Astrocyte (in vitro differentiated cells and primary cell): Measurements from ENCODE around the gene RPL10A. TPM values are rescaled to one million over a fixed set of nuclear protein-coding genes. Genes with fewer than 3 reads are reported as not detected.

Experiments used
- DNase-seq: peaks from one replicate; pipeline ENCODE4 v3.0.0-alpha.2; 2010; ENCODE audit warnings: low read depth
- FAIRE-seq: peaks from 2 replicates; lab custom pipeline; 2011; peaks lifted over from hg19 to GRCh38; lab: Jason Lieb, UNC
- H2AFZ ChIP-seq: 2 replicates; pipeline ENCODE4 v1.6.0; 2012; ENCODE audit warnings: low read depth, low read length, inconsistent platforms
- H3K27ac ChIP-seq: 2 replicates; pipeline ENCODE4 v1.5.1; 2011; ENCODE audit warnings: low read depth, low read length, inconsistent platforms
- H3K27me3 ChIP-seq: 2 replicates; pipeline ENCODE4 v1.6.0; 2011; ENCODE audit warnings: low read length, inconsistent platforms; ENCODE audit not compliant: insufficient read depth
- H3K36me3 ChIP-seq: 2 replicates; pipeline ENCODE4 v1.5.1; 2011; ENCODE audit warnings: low read length, inconsistent platforms; ENCODE audit not compliant: insufficient read depth
- H3K4me1 ChIP-seq: 2 replicates; pipeline ENCODE4 v1.5.1; 2011; ENCODE audit warnings: low read length, inconsistent platforms; ENCODE audit not compliant: insufficient read depth
- H3K4me2 ChIP-seq: 2 replicates; pipeline ENCODE4 v1.6.0; 2012; ENCODE audit warnings: low read length, inconsistent platforms
- H3K4me3 ChIP-seq: 2 replicates; pipeline ENCODE4 v1.5.1; 2011; ENCODE audit warnings: low read depth, mild to moderate bottlenecking, low read length, inconsistent platforms; ENCODE audit not compliant: insufficient read depth
- H3K79me2 ChIP-seq: 2 replicates; pipeline ENCODE4 v1.6.0; 2012; ENCODE audit warnings: mild to moderate bottlenecking, low read length, inconsistent platforms; ENCODE audit not compliant: insufficient read depth
- H3K9ac ChIP-seq: 2 replicates; pipeline ENCODE4 v1.6.0; 2012; ENCODE audit warnings: mild to moderate bottlenecking, low read length, inconsistent platforms
- H3K9me3 ChIP-seq: 2 replicates; pipeline ENCODE4 v1.5.1; 2012; ENCODE audit warnings: low read depth, mild to moderate bottlenecking, low read length, inconsistent platforms; ENCODE audit not compliant: insufficient read depth
- H4K20me1 ChIP-seq: 2 replicates; pipeline ENCODE4 v1.6.0; 2012; ENCODE audit warnings: low read length, inconsistent platforms; ENCODE audit not compliant: insufficient read depth
- H3K27ac Mint-ChIP-seq: one replicate; pipeline ENCODE4 v1.8.0; 2021; ENCODE audit warnings: mild to moderate bottlenecking, mixed read lengths; ENCODE audit not compliant: unreplicated experiment
- H3K27me3 Mint-ChIP-seq: one replicate; pipeline ENCODE4 v1.8.0; 2021; ENCODE audit warnings: low read depth, mixed read lengths; ENCODE audit not compliant: unreplicated experiment
- H3K36me3 Mint-ChIP-seq: one replicate; pipeline ENCODE4 v1.8.0; 2021; ENCODE audit warnings: low read depth, mixed read lengths; ENCODE audit not compliant: unreplicated experiment
- H3K4me1 Mint-ChIP-seq: one replicate; pipeline ENCODE4 v1.8.0; 2021; ENCODE audit warnings: low read depth, mixed read lengths; ENCODE audit not compliant: unreplicated experiment
- H3K4me3 Mint-ChIP-seq: one replicate; pipeline ENCODE4 v1.8.0; 2021; ENCODE audit warnings: mild to moderate bottlenecking, moderate library complexity, mixed read lengths; ENCODE audit not compliant: unreplicated experiment
- H3K9me3 Mint-ChIP-seq: one replicate; pipeline ENCODE4 v1.8.0; 2021; ENCODE audit warnings: mild to moderate bottlenecking, mixed read lengths; ENCODE audit not compliant: unreplicated experiment
- CTCF ChIP-seq: IDR thresholded peaks from 2 replicates; pipeline ENCODE4 v1.5.1; 2011; ENCODE audit warnings: low read depth, mild to moderate bottlenecking, inconsistent platforms, low read length, moderate library complexity; ENCODE audit not compliant: insufficient read depth
- EZH2 ChIP-seq: IDR thresholded peaks from 2 replicates; pipeline ENCODE4 v1.6.1; 2012; ENCODE audit warnings: mild to moderate bottlenecking, low read length, inconsistent platforms; ENCODE audit not compliant: insufficient read depth
- total RNA-seq: library from RNA; stranded (reverse); gene quantifications from 2 replicates; pipeline ENCODE4 v1.2.1, GENCODE V29; 2021

Gene RPL10A
- total RNA-seq, 1 donor from 2014 or later, result 887 TPM

GRCh38 chr6:35439308-35439707 is 28.9 kb upstream of the RPL10A start:
- H3K9me3 ChIP-seq, result no peaks in the 10 kb centered on the region
- H3K36me3 Mint-ChIP-seq, result no peaks in the 10 kb centered on the region
- no peak for DNase-seq
- H3K4me3 ChIP-seq, result no peak overlapping the region
- no peaks in the 10 kb centered on the region for H3K36me3 ChIP-seq
- H3K79me2 ChIP-seq, result no peaks in the 10 kb centered on the region
- peaks cover 6% of the 10 kb centered on the region for H3K27me3 Mint-ChIP-seq
- FAIRE-seq, result no peak
- H3K9me3 Mint-ChIP-seq, result no peaks in the 10 kb centered on the region
- TF ChIP-seq CTCF (no peak), EZH2 (no peak)
- no peak overlapping the region for H3K27ac Mint-ChIP-seq
- no peak overlapping the region for H2AFZ ChIP-seq
- no peaks in the 10 kb centered on the region for H4K20me1 ChIP-seq
- H3K27ac ChIP-seq, result no peak overlapping the region
- H3K9ac ChIP-seq, result no peak overlapping the region
- H3K4me1 Mint-ChIP-seq, result no peaks in the 10 kb centered on the region
- no peaks in the 10 kb centered on the region for H3K27me3 ChIP-seq
- H3K4me3 Mint-ChIP-seq, result no peak overlapping the region
- no peaks in the 10 kb centered on the region for H3K4me1 ChIP-seq
- H3K4me2 ChIP-seq, result no peak overlapping the region

GRCh38 chr6:35441205-35441604 is 27.0 kb upstream of the RPL10A start:
- DNase-seq, result no peak
- no peaks in the 10 kb centered on the region for H3K36me3 Mint-ChIP-seq
- no peak overlapping the region for H3K4me3 Mint-ChIP-seq
- H3K4me1 Mint-ChIP-seq, result no peaks in the 10 kb centered on the region
- no peak for FAIRE-seq
- H3K9ac ChIP-seq, result no peak overlapping the region
- H2AFZ ChIP-seq, result no peak overlapping the region
- H3K36me3 ChIP-seq, result no peaks in the 10 kb centered on the region
- H3K4me3 ChIP-seq, result no peak overlapping the region
- H3K27me3 ChIP-seq, result no peaks in the 10 kb centered on the region
- H3K4me2 ChIP-seq, result no peak overlapping the region
- H3K4me1 ChIP-seq, result no peaks in the 10 kb centered on the region
- H3K79me2 ChIP-seq, result no peaks in the 10 kb centered on the region
- TF ChIP-seq EZH2 (no peak), CTCF (no peak)
- H3K9me3 ChIP-seq, result no peaks in the 10 kb centered on the region
- H3K9me3 Mint-ChIP-seq, result no peaks in the 10 kb centered on the region
- no peaks in the 10 kb centered on the region for H4K20me1 ChIP-seq
- H3K27ac Mint-ChIP-seq, result no peak overlapping the region
- H3K27me3 Mint-ChIP-seq, result peaks cover 2% of the 10 kb centered on the region
- H3K27ac ChIP-seq, result no peak overlapping the region

DNA sequence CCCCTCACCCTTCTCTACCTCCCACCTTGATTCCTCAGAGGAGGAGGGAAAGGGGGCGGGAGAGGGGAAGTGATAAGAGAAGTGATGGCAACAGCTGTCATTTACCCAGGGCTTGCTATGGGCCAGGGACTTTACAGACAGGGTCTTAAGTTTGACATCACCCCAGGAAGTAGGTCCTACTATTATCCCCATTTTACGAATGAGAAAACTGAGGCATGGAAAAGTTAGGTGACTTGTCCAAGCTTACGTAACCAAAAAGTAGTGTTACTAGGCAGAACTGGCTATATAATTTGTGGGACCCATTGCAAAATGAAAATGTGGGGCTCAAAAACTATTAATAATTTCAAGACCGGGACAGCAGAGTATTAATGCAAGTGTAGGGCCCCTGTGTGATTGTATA is 26.6 kb upstream of the RPL10A start:
- Histone ChIP-seq H3K4me2 (no peak overlapping the region), H3K9ac (no peak overlapping the region), H3K4me3 (no peak overlapping the region), H3K27me3 (no peaks in the 10 kb centered on the region), H3K4me1 (no peaks in the 10 kb centered on the region), H3K9me3 (no peaks in the 10 kb centered on the region), H2AFZ (no peak overlapping the region), H3K79me2 (no peaks in the 10 kb centered on the region), H3K36me3 (no peaks in the 10 kb centered on the region), H3K27ac (no peak overlapping the region), H4K20me1 (no peaks in the 10 kb centered on the region)
- Mint-ChIP-seq H3K36me3 (no peaks in the 10 kb centered on the region), H3K9me3 (no peaks in the 10 kb centered on the region), H3K27ac (no peak overlapping the region), H3K27me3 (peaks cover 7% of the 10 kb centered on the region), H3K4me3 (no peak overlapping the region), H3K4me1 (no peaks in the 10 kb centered on the region)
- DNase-seq (no peak), FAIRE-seq (no peak)
- TF ChIP-seq EZH2 (no peak), CTCF (no peak)
